ENCODE data around the gene ZNF397. TPM values are rescaled to one million over a fixed set of nuclear protein-coding genes. Genes with fewer than 3 reads are reported as not detected.

Gene ZNF397
- total and polyA plus RNA-seq, 9 of the 15 experiments (the other 6 are each of a cell fraction or from before 2014, with no cell fraction given): 6.4 to 24.2 (median 19.3) TPM

DNA sequence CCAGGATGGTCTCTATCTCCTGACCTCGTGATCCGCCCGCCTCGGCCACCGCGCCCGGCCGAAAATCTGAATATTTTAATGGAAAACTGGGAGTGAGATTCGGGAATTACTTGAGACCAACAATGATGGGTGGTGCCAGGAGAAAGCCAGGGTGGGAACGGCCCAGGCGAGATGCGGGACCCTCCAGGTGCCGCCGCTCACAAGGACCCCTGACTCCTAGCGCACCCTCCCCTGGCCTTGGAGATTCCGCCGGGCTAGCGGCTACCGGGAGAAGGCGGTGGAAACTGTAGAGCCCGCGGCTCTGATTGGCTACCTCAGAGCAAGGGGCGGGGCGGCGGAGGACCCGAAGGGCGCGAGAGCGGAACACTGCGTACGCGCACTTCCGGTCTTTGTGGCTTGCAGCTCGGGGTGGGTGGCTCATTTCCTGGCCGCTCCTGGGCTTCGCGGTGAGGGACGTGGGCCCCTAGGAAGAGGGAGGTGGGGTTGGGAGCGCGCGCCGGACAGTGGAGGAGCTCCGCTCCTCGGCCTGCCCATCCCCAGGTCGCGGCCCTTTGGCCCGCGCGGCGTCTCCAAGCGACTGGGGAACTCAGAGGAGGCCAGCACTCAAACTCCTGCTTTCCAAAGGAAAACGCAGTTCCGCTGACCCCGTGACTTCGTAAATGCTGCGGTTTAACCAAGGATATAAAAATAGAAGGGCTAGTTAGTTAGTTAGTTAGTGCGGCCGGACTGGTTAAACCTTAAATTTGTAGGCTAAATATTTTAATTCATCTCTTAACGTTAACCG, at the start of gene ZNF397 (continued):
- TF ChIP-seq, protein P1, sequence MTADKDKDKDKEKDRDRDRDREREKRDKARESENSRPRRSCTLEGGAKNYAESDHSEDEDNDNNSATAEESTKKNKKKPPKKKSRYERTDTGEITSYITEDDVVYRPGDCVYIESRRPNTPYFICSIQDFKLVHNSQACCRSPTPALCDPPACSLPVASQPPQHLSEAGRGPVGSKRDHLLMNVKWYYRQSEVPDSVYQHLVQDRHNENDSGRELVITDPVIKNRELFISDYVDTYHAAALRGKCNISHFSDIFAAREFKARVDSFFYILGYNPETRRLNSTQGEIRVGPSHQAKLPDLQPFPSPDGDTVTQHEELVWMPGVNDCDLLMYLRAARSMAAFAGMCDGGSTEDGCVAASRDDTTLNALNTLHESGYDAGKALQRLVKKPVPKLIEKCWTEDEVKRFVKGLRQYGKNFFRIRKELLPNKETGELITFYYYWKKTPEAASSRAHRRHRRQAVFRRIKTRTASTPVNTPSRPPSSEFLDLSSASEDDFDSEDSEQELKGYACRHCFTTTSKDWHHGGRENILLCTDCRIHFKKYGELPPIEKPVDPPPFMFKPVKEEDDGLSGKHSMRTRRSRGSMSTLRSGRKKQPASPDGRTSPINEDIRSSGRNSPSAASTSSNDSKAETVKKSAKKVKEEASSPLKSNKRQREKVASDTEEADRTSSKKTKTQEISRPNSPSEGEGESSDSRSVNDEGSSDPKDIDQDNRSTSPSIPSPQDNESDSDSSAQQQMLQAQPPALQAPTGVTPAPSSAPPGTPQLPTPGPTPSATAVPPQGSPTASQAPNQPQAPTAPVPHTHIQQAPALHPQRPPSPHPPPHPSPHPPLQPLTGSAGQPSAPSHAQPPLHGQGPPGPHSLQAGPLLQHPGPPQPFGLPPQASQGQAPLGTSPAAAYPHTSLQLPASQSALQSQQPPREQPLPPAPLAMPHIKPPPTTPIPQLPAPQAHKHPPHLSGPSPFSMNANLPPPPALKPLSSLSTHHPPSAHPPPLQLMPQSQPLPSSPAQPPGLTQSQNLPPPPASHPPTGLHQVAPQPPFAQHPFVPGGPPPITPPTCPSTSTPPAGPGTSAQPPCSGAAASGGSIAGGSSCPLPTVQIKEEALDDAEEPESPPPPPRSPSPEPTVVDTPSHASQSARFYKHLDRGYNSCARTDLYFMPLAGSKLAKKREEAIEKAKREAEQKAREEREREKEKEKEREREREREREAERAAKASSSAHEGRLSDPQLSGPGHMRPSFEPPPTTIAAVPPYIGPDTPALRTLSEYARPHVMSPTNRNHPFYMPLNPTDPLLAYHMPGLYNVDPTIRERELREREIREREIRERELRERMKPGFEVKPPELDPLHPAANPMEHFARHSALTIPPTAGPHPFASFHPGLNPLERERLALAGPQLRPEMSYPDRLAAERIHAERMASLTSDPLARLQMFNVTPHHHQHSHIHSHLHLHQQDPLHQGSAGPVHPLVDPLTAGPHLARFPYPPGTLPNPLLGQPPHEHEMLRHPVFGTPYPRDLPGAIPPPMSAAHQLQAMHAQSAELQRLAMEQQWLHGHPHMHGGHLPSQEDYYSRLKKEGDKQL (CRISPR knock-in tag; IDR thresholded peaks at IDR 0.05; ENCODE audit: borderline replicate concordance): no peak
- TF ChIP-seq CCAR2 (IDR thresholded peaks at IDR 0.05; ENCODE audit: low read depth, low read length): no peak
- peak; percentile 81; the same call in 1 of the 2 replicates for TF ChIP-seq THRB (CRISPR knock-in tag; conservative IDR thresholded peaks at IDR 0.05)
- TF ChIP-seq GATA2 (CRISPR knock-in tag; IDR thresholded peaks at IDR 0.05): no peak
- TF ChIP-seq MXI1 (IDR thresholded peaks at IDR 0.05; ENCODE audit: low read depth, low read length): peak; percentile 17; the same call in 1 of the 2 replicates
- no peak for TF ChIP-seq ZNF324 (CRISPR knock-in tag; IDR thresholded peaks at IDR 0.05)
- 0 out of 2 replicates have a peak, but pooled peaks have one; percentile 47 for TF ChIP-seq HDAC8 (tag; IDR thresholded peaks at IDR 0.05)
- no peak for TF ChIP-seq BRCA1 (IDR thresholded peaks at IDR 0.05)
- no peak for TF ChIP-seq BRCA1 (CRISPR knock-in tag; IDR thresholded peaks at IDR 0.05)
- TF ChIP-seq, protein P2, sequence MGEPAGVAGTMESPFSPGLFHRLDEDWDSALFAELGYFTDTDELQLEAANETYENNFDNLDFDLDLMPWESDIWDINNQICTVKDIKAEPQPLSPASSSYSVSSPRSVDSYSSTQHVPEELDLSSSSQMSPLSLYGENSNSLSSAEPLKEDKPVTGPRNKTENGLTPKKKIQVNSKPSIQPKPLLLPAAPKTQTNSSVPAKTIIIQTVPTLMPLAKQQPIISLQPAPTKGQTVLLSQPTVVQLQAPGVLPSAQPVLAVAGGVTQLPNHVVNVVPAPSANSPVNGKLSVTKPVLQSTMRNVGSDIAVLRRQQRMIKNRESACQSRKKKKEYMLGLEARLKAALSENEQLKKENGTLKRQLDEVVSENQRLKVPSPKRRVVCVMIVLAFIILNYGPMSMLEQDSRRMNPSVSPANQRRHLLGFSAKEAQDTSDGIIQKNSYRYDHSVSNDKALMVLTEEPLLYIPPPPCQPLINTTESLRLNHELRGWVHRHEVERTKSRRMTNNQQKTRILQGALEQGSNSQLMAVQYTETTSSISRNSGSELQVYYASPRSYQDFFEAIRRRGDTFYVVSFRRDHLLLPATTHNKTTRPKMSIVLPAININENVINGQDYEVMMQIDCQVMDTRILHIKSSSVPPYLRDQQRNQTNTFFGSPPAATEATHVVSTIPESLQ (CRISPR knock-in tag; IDR thresholded peaks at IDR 0.05): peak; percentile 90
- peak; percentile 22; the same call in 1 of the 2 replicates for TF ChIP-seq E2F3 (CRISPR knock-in tag; IDR thresholded peaks at IDR 0.05)
- TF ChIP-seq SMARCE1 (IDR thresholded peaks at IDR 0.05): no peak
- TF ChIP-seq ZFP36 (IDR thresholded peaks at IDR 0.05; ENCODE audit: low read depth, low read length, partially characterized antibody): no peak
- no peak for TF ChIP-seq TAF15 (IDR thresholded peaks at IDR 0.05; ENCODE audit: low read depth, low read length)
- TF ChIP-seq ZNF263 (CRISPR knock-in tag; IDR thresholded peaks at IDR 0.05; ENCODE audit: borderline replicate concordance): peak; percentile 61; the same call in 1 of the 2 replicates
- TF ChIP-seq ZNF830 (CRISPR knock-in tag; IDR thresholded peaks at IDR 0.05): peak; percentile 88
- TF ChIP-seq MLLT1 (IDR thresholded peaks at IDR 0.05): peak in 1 of 2 experiments; percentile 71; a peak in 1 of 4 replicates

All from K562 (cell line).